SK-N-SH treated with all-trans-retinoic acid at 6 μM for 48 hours (cell line): Measurements from ENCODE around the gene RAB23.

Experiments used
- ARNTL ChIP-seq: fragments of 450-650 bp; formaldehyde crosslinking; IDR thresholded peaks from 2 replicates; pipeline ENCODE4 v1.5.0; 2020; ENCODE audit warnings: low read depth, mild to moderate bottlenecking, moderate library complexity, borderline replicate concordance
- CREB5 ChIP-seq: fragments of 250-450 bp; sonication (Bioruptor Pico); IDR thresholded peaks from 2 replicates; pipeline ENCODE4 v1.5.1; 2020; ENCODE audit warnings: low read depth, mild to moderate bottlenecking, moderate library complexity
- CSRNP3 ChIP-seq: fragments of 250-450 bp; sonication (Bioruptor Pico); IDR thresholded peaks from 2 replicates; pipeline ENCODE4 v1.5.1; 2021; ENCODE audit warnings: mild to moderate bottlenecking, moderate library complexity
- GLIS3 ChIP-seq: fragments of 250-450 bp; sonication (Bioruptor Pico); IDR thresholded peaks from 2 replicates; pipeline ENCODE4 v1.5.0; 2020; ENCODE audit warnings: mild to moderate bottlenecking, moderate library complexity
- PATZ1 ChIP-seq: fragments of 250-450 bp; sonication (Bioruptor Pico); IDR thresholded peaks from 2 replicates; pipeline ENCODE4 v1.8.0; 2020; ENCODE audit warnings: mild to moderate bottlenecking, moderate library complexity, borderline replicate concordance
- PPARA ChIP-seq: fragments of 250-450 bp; sonication (Bioruptor Pico); IDR thresholded peaks from 2 replicates; pipeline ENCODE4 v1.5.0; 2020; ENCODE audit warnings: mild to moderate bottlenecking, borderline replicate concordance
- RARB ChIP-seq: fragments of 250-450 bp; sonication (Bioruptor Pico); IDR thresholded peaks from 2 replicates; pipeline ENCODE4 v1.8.0; 2021; ENCODE audit warnings: mild to moderate bottlenecking, moderate library complexity
- TSHZ2 ChIP-seq: fragments of 250-450 bp; sonication (Bioruptor Pico); IDR thresholded peaks from 2 replicates; pipeline ENCODE4 v1.5.0; 2020; ENCODE audit warnings: mild to moderate bottlenecking, moderate library complexity
- ZC3H10 ChIP-seq: fragments of 250-450 bp; sonication (Bioruptor Pico); IDR thresholded peaks from 2 replicates; pipeline ENCODE4 v1.5.1; 2021; ENCODE audit warnings: mild to moderate bottlenecking, moderate library complexity
- ZFP30 ChIP-seq: fragments of 450-650 bp; formaldehyde crosslinking; IDR thresholded peaks from 2 replicates; pipeline ENCODE4 v1.5.0; 2022; ENCODE audit warnings: mild to moderate bottlenecking, moderate library complexity
- ZNF565 ChIP-seq: fragments of 450-650 bp; formaldehyde crosslinking; conservative IDR thresholded peaks from 2 replicates; pipeline ENCODE4 v1.5.0; 2020; ENCODE audit warnings: low read depth, mild to moderate bottlenecking, moderate library complexity
- ZNF70 ChIP-seq: fragments of 450-650 bp; formaldehyde crosslinking; IDR thresholded peaks from 2 replicates; pipeline ENCODE4 v1.5.0; 2020; ENCODE audit warnings: mild to moderate bottlenecking, moderate library complexity
- ZNF8 ChIP-seq: fragments of 450-650 bp; formaldehyde crosslinking; IDR thresholded peaks from 2 replicates; pipeline ENCODE4 v1.5.0; 2020; ENCODE audit warnings: mild to moderate bottlenecking, moderate library complexity
- TF ChIP-seq, protein P1 (sequence below): fragments of 250-450 bp; sonication (Bioruptor Pico); IDR thresholded peaks from 2 replicates; pipeline ENCODE4 v1.8.0; 2021; ENCODE audit warnings: low read depth, mild to moderate bottlenecking, moderate library complexity, borderline replicate concordance

DNA sequence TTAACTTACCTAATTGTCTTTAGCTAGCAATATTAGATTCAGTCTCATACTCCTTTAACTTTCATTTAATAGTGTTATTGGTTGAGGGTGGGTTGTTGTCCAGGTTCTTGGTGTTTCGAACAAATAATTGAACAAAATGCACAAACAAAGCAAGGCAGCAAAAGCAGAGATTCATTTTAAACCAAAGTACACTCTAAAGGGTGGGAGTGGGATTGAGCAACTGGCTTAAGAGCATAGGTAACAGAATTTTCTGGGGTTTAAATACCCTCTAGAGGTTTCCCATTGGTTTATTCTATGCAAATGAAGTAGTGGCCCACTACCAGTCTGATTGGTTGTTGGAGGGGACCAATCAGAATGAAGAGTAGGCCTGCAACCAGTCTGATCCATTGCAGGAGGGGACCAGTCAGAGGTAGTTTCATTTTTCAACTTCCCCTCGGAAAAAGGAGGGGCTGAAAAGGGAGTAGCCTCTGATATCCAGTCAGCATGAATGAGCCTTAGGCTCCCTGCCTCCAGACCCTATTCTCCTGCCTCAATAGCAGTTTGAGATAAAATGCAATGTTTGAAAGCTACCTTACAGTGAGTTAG, 26.3 kb upstream of the RAB23 start:
- TF ChIP-seq ZC3H10 (CRISPR knock-in tag) (no peak), ZNF8 (CRISPR knock-in tag) (no peak), GLIS3 (CRISPR knock-in tag) (no peak), RARB (no peak), ZNF565 (no peak), CREB5 (CRISPR knock-in tag) (no peak), ARNTL (CRISPR knock-in tag) (no peak), ZFP30 (CRISPR knock-in tag) (no peak), TSHZ2 (no peak), ZNF70 (CRISPR knock-in tag) (no peak), PATZ1 (CRISPR knock-in tag) (no peak), CSRNP3 (CRISPR knock-in tag) (no peak), PPARA (CRISPR knock-in tag) (no peak)
- TF ChIP-seq, protein P1, sequence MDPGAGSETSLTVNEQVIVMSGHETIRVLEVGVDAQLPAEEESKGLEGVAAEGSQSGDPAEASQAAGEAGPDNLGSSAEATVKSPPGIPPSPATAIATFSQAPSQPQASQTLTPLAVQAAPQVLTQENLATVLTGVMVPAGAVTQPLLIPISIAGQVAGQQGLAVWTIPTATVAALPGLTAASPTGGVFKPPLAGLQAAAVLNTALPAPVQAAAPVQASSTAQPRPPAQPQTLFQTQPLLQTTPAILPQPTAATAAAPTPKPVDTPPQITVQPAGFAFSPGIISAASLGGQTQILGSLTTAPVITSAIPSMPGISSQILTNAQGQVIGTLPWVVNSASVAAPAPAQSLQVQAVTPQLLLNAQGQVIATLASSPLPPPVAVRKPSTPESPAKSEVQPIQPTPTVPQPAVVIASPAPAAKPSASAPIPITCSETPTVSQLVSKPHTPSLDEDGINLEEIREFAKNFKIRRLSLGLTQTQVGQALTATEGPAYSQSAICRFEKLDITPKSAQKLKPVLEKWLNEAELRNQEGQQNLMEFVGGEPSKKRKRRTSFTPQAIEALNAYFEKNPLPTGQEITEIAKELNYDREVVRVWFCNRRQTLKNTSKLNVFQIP (CRISPR knock-in tag) = no peak
